Myocyte (in vitro differentiated cells): ENCODE data around the gene SEMA3E. TPM values are rescaled to one million over a fixed set of nuclear protein-coding genes. Genes with fewer than 3 reads are reported as not detected.
"Not testable (repeated sequence)": the region's sequence is repeated elsewhere in the genome, so short reads cannot be mapped to it uniquely, and the experiment has no call there.

ENCODE experiments used
- DNase-seq: peaks from one replicate; pipeline ENCODE4 v3.0.0-alpha.2; 2012; ENCODE audit warnings: low read depth
- total RNA-seq: library from RNA; depleted of rRNA; stranded (reverse); fragments of >200 nt; gene quantifications from 2 replicates; pipeline ENCODE4 v1.2.3, GENCODE V29; 2014

The SEMA3E gene
- total RNA-seq, 1 donor from 2014 or later = 2.4 TPM

GRCh38 chr7:83456413-83456812 lies 192.5 kb downstream of the SEMA3E start:
- no peak for DNase-seq

- no peak for DNase-seq
Measured at GRCh38 chr7:83455612-83456011, 193.3 kb downstream of the SEMA3E start.

- DNase-seq = no peak
Measured at GRCh38 chr7:83452256-83452655, 196.7 kb downstream of the SEMA3E start.

GRCh38 chr7:83451501-83452045 lies 197.4 kb downstream of the SEMA3E start:
- DNase-seq = no peak

GRCh38 chr7:83449781-83450180 lies 199.2 kb downstream of the SEMA3E start:
- DNase-seq = no peak

- DNase-seq = no peak
Measured at GRCh38 chr7:83447681-83448080, 201.3 kb downstream of the SEMA3E start.

- DNase-seq = no peak
Measured at GRCh38 chr7:83446102-83446669, 202.8 kb downstream of the SEMA3E start.

- DNase-seq = no peak
Measured at GRCh38 chr7:83442911-83443310, 206.0 kb downstream of the SEMA3E start.

- peak; percentile 31 for DNase-seq
Measured at GRCh38 chr7:83439026-83439425, 209.9 kb downstream of the SEMA3E start.

- DNase-seq = not testable (repeated sequence)
Measured at GRCh38 chr7:83430289-83430688, 218.7 kb downstream of the SEMA3E start.

- DNase-seq = no peak
Measured at GRCh38 chr7:83429493-83429892, 219.4 kb downstream of the SEMA3E start.

GRCh38 chr7:83427884-83428283 lies 221.1 kb downstream of the SEMA3E start:
- peak; percentile 84 for DNase-seq

GRCh38 chr7:83426325-83426724 lies 222.6 kb downstream of the SEMA3E start:
- DNase-seq = no peak

GRCh38 chr7:83419013-83419412 lies 229.9 kb downstream of the SEMA3E start:
- DNase-seq = no peak

GRCh38 chr7:83415840-83416239 lies 233.1 kb downstream of the SEMA3E start:
- no peak for DNase-seq

GRCh38 chr7:83414947-83415346 lies 234.0 kb downstream of the SEMA3E start:
- no peak for DNase-seq

GRCh38 chr7:83413831-83414230 lies 235.1 kb downstream of the SEMA3E start:
- DNase-seq = no peak

GRCh38 chr7:83413424-83413823 lies 235.5 kb downstream of the SEMA3E start:
- DNase-seq = peak; percentile 6

- peak; percentile 69 for DNase-seq
Measured at GRCh38 chr7:83410989-83411591, 237.8 kb downstream of the SEMA3E start.

GRCh38 chr7:83394776-83395175 lies 254.2 kb downstream of the SEMA3E start:
- peak; percentile 63 for DNase-seq

- DNase-seq = no peak
Measured at GRCh38 chr7:83388436-83388835, 260.5 kb downstream of the SEMA3E start.

- DNase-seq = peak; percentile 18
Measured at GRCh38 chr7:83366629-83367028, 282.3 kb downstream of the SEMA3E start.

GRCh38 chr7:83365746-83366145 lies 283.2 kb downstream of the SEMA3E start:
- no peak for DNase-seq
